Activated CD4-positive, alpha-beta T cell treated with anti-CD3 and anti-CD28 coated beads for 4 hours (primary cell): ENCODE measurements around the gene TREX2.

Experiments
- DNase-seq, 2 donors: peaks; one replicate each; pipeline ENCODE4 v3.0.0-alpha.2; 2020

The TREX2 gene

GRCh38 chrX:153445856-153446635, at the start of gene TREX2:
Gene TREX2 (minus strand): TSS chrX:153446056. CDS start chrX:153445430, 626 bp downstream.
- no peak for DNase-seq

- no peak for DNase-seq
These were observed 49.5 kb upstream of the TREX2 start for GRCh38 chrX:153495362-153495751.

- no peak for DNase-seq
These were observed 48.9 kb upstream of the TREX2 start, which contains the start of gene BGN for GRCh38 chrX:153494541-153495361. Gene BGN (plus strand): TSS chrX:153494980. CDS start chrX:153504632, 9,652 bp downstream.

- no peak for DNase-seq
These were observed 48.2 kb upstream of the TREX2 start for GRCh38 chrX:153494061-153494460.

GRCh38 chrX:153493085-153493484, 47.2 kb upstream of the TREX2 start:
- no peak for DNase-seq

DNA sequence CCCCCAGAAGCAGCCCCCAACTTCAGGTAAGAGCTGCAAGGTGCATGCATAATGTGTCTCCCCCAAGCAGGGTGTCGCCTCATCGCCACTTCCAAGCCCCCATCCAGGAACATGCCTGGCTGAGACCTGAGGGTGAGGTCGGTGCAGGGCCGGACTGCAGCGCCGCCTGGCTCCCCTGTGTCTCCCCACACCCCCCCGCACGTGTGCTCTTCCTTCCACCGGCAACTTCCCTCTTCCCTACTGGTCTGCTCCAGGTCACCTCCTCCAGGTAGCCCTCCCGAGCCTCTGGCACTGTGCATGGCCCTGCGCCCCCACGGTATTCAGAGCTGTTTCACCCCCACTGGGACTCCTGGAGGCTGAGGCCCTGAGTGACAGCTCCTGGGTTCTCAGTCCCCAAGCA, 46.7 kb upstream of the TREX2 start:
- DNase-seq, result no peak

DNA sequence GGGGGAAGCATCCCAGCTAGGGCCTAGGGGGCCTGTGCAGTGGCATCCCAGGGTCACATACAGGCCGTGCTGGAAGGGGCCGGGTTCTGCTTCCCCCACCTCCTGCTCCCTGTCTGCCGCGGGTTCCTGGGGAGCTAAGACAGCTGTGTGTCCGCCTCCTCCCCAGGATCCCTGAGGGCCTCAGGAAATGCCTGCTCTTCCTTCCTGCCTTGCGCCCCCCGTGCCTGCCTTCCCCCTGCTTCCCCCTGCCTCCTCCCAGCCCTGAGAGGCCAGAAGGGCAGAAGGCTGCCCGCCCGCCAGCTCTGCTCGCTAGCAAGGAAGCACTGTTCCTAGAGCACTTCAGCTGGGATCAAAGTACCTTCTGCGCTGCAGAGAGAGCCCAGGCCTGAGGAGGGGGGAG, 46.1 kb upstream of the TREX2 start:
- no peak for DNase-seq

DNA sequence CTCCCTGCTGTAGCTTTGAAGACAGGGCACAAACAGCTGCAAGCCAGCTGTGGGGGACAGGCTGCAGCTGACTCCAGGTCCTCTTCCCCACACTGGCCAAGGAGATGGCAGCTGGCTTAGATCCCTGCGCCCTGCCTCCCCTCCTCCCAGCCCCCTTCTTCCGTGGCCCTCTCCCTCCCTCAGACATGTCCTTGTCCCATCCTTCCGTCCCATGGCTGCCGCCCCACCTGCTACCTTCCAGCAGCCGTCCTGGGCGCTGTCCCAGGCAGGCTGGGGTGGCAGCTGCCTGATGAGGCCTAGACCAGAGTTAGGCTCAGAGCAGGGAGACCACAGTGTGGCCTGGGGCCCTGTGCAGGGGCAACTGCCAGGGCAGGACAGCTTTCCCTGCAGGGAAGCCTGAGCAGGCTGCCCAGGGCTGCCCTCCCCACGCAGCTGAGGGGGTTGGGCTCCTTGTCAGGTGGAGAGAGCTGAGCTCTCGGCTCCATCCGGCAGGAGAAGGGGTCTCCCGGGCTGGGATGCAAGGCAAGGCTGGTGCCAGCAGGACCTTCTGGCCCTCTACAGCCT, 45.6 kb upstream of the TREX2 start:
- DNase-seq, result no peak

GRCh38 chrX:153490217-153490930, 44.5 kb upstream of the TREX2 start:
- DNase-seq, result no peak

- DNase-seq, result no peak
These were observed 42.5 kb upstream of the TREX2 start for GRCh38 chrX:153488231-153488914.

GRCh38 chrX:153487590-153488071, 41.8 kb upstream of the TREX2 start:
- DNase-seq, result no peak

- no peak for DNase-seq
These were observed 40.3 kb upstream of the TREX2 start for GRCh38 chrX:153486171-153486570.

DNA sequence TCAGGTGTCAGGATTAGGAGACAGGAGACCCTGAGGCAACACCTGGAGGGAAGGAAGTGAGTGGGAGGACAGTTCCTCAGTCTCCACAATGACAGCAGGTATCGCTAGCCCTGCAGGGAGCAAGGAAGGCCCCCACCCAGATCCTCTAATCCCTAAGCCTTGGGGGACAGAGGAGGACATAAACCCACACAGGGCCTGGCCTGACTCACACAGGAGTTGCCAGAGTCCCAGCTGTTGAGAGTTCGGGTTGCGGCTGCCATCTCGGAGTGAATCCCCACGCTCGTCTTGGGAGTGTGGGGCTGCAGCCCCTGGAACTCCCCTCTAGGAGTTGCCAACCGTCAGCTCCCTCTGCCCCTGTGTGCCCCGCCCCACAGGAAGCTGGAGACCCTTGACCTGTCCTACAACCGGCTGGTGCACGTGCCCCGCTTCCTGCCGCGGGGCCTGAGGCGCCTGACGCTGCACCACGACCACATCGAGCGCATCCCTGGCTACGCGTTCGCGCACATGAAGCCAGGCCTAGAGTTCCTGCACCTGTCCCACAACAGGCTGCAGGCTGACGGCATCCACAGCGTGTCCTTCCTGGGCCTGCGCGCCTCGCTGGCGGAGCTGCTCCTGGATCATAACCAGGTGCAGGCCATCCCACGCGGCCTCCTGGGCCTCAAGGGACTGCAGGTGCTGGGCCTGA, 39.7 kb upstream of the TREX2 start:
- no peak for DNase-seq

DNA sequence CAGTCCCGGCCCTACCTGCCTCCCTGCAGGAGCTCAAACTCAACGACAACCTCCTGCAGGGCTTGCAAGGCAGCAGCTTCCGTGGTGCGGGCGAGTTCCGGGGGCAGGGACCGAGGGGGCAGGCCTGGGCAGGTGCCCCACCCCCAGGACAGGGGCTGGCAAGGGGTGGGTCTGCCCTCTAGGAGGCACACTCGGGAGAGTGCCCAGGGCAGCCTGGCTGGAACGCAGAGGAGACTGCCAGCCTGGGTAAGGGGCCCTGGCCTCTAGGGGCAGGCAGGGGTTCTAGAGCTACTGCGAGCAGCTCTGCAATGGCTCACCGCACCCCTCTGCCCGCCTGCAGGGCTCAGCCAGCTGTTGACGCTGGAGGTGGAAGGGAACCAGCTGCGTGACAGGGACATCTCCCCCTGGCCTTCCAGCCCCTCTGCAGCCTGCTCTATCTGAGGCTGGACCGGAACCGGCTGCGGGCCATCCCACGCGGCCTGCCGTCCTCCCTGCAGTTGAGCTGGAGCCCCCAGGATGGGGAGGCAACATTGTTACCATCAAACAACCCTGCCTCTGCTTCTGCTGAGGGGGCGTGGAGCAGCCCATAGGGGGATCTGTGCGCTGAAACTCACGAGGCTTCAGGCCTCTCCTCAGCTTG, 36.6 kb upstream of the TREX2 start:
- no peak for DNase-seq

DNA sequence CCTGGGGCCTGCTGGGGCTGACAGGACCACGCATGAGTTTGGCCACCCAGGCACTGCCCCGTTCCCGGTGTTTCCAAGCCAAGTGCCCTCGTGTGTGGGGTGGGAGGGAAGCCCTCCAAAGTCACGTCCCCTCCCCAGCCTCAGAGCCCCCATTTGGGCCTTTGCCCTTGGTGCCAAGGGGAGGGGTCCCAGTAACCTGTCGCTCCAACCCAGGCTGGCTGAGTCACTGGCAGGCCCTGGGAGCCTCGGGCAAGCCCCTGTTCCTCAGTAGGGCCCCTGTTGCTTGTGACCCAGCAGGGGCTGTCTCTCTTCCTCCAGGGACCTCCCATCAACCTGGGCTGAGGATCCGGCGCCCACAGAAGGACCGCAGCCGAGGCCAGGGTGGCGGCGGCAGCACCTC, 35.2 kb upstream of the TREX2 start:
- DNase-seq, result no peak

DNA sequence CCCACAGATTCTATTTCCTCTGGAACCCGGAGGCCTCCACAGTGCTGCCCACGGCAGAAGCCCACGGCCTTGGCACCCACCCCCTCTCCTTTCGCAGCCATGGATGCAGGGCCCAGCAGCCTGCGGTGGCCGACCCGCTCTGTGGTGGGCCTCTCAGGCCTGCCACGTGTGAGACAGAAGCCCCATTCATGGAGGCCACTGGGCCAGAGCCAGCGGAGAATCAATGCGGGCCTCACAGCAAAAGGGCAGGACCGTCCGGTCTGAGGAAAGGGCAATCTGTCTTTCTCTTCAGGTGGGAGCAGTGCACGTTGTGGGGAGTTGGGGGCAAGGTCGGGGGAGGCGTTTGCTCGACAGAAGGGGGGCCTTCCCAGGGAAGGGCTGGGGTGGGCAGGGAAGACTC, 32.9 kb upstream of the TREX2 start:
- no peak for DNase-seq

DNA sequence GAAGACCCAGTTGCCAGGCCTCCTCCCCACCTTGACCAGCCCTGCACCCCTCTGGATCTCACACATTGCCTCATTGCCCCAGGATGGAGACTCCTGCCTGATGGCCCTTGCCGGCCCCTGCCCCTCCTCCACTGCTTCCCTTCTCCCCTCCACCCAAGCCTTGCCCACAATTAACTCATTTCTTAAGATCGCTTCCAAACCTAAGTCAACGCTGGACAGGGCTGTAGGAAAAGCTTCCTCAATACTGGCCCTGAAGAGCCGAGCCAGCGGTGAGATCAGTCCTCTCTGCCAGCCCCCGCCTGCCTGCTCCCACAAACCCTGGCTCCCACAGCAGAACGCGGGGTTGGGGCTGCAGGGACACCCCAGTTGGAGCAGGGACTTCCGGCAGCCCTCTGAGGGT, 32.0 kb upstream of the TREX2 start:
- no peak for DNase-seq

DNA sequence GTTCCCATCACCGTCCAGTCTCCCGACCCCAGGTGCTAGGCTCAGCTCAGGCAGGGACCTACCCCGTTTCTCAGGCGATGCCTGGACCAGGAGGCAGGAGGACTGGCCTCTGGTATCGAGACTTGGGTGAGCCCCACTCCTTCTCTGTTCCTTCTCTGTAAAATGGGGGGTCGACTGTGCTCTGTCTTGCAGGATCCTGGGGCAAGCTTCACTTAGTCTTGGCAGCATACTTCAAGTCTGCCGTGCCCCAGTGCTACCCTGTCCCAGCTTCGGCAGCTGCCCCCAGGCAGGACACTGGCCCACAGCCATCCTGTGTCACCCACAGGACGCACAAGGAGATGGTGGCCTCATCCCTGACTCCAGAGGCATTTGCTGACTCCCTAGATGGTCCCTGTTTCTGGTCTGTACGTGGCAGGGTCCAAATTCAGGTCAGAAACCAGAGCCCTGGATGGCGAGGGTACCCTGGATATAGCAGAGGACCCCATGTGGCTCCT, 31.6 kb upstream of the TREX2 start:
- DNase-seq, result no peak

- DNase-seq, result no peak
These were observed 31.0 kb upstream of the TREX2 start for GRCh38 chrX:153476666-153477363.

DNA sequence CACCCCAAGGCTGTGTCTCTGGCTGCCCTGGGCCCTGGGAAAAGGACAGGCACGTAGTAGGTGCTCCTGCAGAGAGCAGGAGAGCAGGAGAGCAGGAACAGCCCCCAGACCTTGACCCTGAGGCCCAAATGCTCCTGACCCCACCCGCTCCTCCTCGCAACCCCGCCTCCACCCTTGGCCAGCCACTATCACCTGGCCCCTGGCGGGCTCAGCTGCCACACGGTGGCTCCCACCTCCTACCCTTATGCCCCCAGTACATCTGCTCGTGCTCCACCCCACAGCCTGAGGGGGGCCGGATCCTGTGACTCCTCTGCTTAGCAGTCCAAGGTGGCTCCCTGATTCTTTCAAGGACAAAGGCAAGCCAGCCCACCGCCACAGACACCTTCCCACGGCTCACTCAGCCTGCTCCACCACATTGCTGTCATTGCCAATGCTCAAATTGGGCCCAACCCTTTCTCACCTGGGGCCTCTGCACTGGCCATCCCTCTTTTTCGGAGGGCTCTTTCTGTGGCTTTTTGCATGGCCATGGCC, 30.0 kb upstream of the TREX2 start:
- no peak for DNase-seq
